ENCODE results near the gene NLRC5.

Gene NLRC5

GRCh38 chr16:57131351-57131970 lies 142.1 kb downstream of the NLRC5 start:
- no peak for DNase-seq

- DNase-seq = no peak
Observed at GRCh38 chr16:57132470-57132869, 143.1 kb downstream of the NLRC5 start.

GRCh38 chr16:57133031-57133430 lies 143.7 kb downstream of the NLRC5 start:
- no peak for DNase-seq

Measured in OCI-M1 (cell line).